NCI-H2107 treated with DMSO at 0.1 percent for 48 hours (cell line): ENCODE measurements around the gene GOSR1.
"Not testable (repeated sequence)": the region's sequence is repeated elsewhere in the genome, so short reads cannot be mapped to it uniquely, and the experiment has no call there.

Experiments
- DNase-seq: peaks from one replicate; lab custom pipeline; 2025; ENCODE audit not compliant: unreplicated experiment; lab: John Stamatoyannopoulos, UW

GOSR1 gene

DNA sequence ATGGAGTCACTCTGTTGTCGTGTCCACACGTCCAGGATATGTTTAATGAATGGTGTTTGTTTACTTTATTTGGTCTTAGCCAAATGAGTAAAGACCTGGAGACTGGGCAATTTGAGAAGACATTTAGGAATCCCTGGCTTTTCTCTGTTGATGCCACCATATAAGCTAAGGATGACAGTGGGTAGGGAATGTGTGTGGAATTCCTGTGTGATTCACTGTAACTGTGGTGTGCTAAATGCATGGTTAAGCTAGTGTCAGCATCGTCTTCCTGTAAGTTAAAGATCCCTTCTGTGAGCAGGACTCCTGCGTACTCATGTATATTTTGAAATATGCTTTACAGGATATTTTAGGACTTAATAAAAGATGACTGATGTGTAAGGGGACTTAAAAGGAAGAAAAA is 26.4 kb downstream of the GOSR1 start:
- no peak for DNase-seq

DNA sequence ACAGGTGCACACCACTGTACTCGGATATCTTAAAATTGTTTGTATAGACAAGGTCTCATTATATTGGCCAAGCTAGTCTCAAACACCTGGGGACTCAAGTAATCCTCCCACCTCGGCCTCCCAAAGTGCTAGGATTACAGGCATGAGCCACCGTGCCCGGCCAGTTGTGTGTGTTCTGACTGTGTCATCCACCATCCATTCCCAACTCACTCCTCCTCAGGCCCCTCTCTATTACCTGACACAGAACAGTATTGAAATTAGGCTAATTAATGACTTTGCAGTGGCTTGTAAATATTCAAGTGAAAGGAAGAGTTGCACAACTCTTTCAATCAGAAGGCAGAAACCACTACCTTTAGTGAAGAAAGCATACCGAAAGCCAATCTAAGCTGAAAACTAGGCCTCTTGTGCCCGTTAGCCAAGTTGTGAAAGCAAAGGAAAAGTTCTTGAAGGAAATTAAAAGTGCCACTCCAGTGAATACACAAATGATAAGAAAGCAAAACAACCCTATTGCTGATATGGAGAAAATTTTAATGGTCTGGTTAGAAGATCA is 28.7 kb downstream of the GOSR1 start:
- DNase-seq: no peak

DNA sequence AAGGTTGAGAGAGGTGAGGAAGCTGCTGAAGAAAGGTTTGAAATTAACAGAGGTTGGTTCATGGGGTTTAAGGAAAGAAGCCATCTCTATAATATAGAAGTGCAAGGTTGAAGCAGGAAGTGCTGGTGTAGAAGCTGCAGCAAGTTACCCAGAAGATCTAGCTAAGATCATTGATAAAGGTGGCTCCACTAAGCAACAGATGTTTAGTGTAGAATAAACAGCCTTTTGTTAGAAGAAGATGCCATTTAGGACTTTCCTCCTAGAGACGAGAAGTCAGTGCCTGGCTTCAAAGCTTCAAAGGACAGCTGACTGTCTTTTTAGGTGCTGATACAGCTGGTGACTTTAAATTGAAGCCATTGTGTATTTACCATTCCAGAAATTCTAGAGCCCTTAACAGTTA is 29.3 kb downstream of the GOSR1 start:
- no peak for DNase-seq

- no peak for DNase-seq
These were observed 36.1 kb downstream of the GOSR1 start for GRCh38 chr17:30513346-30513745.

DNA sequence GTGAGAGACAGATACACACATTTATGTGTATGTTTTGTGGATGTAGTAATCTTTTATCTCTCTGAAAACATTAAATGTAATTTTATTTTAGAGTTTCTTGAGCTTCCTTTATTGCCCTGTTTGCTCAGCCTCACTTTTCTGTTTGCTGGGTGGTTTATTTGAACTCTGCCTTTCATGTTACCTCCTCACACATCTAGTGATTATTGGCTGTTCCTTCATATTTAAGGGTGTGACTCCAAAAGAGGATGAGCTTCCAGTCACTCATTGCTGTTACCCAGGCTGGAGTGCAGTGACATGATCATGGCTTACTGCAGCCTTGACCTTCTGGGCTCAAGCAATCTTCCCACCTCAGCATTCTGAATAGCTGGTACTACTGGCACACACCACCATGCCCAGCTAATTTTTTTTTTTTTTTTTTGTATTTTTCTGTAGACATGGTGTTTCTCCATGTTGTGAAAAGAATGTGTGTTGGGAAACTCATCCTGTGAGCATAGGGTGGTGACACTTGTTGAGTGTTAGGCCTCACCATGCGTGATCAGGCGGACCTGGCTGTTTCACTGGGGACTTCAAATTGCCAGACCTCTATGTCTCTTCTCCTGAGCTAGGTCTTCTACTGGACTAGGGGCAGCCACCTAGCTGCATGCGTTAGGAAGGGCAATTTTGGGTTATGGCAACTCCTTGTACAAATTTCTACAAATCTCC is 37.8 kb downstream of the GOSR1 start:
- DNase-seq: no peak

DNA sequence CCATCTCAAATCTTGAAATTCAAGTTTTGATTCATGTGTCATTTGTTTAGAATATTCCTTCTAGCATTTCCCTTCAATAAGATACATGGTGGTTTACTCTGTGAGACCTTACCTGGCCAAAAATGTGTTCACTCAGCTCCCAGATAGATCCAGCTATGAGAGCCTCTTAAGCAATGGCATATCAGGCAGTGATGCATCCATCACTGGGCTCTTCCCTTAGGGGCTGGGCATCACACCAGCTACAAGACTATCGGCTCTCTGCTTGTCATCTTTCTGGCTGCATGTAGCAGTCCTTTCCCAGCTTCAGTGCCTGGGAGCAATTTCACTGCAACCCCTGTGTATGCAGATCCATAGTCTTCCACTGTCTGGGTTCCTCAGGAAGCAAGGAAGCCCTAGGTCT is 40.6 kb downstream of the GOSR1 start:
- no peak for DNase-seq

DNA sequence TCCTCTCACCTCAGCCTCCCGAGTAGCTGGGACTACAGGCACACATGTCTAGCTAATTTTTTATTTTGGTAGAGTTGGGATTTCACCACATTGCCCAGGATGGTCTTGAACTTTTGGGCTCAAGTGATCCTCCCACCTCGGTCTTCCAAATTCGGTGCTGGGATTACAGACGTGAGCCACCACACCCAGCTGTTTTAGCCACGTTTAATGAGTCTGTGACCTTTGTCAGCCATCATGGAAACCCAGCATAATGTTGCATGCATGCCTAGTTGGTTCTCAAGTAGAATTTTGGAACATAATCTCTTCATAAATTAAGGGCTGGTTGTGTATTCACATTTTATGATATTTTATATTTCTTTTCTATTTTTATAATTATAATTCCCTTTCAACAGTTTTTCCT is 42.0 kb downstream of the GOSR1 start:
- no peak for DNase-seq

DNA sequence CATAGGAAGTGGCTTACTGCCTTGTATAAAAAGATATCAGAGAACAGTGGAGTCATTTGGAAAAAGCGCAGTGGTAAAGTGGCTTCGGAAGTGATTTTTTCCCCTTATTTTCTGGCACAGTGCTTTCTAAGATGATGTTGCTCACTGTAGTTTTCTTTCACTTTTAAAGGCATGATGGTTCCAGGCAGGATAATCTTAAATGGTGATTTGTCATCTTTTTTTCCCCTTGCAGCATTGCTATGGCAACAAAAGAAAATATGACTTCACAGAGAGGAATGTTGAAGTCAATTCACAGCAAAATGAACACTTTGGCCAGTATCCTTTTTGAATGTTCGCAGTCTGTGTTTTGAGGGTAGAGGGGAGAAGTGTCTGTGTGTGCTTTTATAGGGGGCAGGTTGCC is 42.5 kb downstream of the GOSR1 start:
- no peak for DNase-seq

DNA sequence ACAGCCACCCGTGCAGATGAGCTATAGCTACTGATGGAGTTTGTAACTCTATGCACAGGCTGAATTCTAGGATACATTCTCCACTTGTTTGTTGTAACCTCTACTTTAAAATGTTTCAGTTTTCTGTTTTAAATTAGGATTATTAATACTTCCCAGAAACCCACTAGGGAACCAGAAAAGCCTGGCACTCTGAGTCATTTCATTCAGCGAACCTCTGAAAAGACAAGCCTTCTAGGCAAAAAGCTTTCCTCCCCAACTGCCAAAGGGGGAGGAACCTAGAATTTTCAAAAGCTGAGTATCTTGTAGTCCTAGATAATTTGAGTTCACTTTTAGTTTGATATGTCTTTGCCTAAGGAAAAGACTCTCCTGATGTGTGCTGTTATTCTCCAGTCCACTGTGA is 43.2 kb downstream of the GOSR1 start:
- no peak for DNase-seq

- no peak for DNase-seq
These were observed 43.7 kb downstream of the GOSR1 start for GRCh38 chr17:30520882-30521281.

DNA sequence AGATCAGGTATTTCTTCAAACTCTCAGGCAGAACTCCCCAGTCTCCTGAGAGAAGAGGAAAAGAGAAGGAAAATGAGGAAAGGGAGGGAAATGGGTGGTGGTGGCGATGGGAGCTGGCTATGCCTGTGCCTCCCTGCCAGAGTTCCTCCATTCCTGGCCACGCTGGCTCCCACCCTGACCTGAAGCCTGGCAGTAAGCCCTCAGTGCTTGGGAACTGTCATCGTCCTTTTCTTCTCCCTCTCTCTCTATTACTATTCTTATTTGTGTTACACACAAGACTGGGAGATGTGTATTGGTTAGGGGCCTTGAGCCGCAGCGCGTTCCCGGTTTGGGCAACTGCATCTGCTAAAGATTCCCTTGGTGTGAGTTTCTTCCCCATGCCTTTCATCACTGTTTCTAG is 44.6 kb downstream of the GOSR1 start:
- no peak for DNase-seq

- not testable (repeated sequence) for DNase-seq
These were observed 46.0 kb downstream of the GOSR1 start for GRCh38 chr17:30523236-30523635.

DNA sequence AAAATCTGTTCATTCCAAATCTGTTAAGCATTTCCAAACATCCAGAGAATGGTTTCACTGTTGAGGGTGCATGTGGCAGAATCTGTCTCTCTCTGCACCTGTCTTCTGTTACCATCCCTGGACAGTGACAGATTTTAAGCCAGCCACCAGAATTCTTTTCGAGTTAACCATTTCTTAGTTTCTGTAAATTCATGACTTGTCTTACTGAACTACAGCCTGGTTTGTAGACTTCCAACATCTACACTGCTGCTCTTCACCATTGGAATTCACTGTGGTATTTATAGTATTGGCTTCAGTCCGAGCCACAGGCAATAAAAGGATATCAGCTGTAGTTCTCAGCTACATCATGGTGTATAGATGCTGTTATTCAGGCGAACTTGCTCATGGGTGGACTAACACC is 47.6 kb downstream of the GOSR1 start:
- no peak for DNase-seq

GRCh38 chr17:30526401-30526800 is 49.2 kb downstream of the GOSR1 start:
- DNase-seq: no peak

DNA sequence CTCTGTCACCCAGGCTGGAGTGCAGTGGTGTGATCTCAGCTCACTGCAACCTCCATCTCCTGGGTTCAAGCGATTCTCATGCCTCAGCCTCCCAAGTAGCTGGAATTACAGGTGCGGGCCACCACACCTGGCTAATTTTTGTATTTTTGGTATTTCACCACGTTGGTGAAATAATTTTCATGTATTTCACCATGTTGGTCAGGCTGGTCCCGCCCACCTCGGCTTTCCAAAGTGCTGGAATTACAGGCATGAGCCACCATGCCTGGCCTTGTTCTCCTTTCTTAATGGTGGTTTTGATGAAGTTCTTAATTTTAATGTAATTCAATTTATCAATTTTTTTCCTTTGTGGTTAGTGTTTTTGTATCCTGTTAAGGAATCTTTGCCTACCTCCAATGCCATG is 51.5 kb downstream of the GOSR1 start:
- DNase-seq: not testable (repeated sequence)

GRCh38 chr17:30530346-30531025 is 53.3 kb downstream of the GOSR1 start:
- no peak for DNase-seq

DNA sequence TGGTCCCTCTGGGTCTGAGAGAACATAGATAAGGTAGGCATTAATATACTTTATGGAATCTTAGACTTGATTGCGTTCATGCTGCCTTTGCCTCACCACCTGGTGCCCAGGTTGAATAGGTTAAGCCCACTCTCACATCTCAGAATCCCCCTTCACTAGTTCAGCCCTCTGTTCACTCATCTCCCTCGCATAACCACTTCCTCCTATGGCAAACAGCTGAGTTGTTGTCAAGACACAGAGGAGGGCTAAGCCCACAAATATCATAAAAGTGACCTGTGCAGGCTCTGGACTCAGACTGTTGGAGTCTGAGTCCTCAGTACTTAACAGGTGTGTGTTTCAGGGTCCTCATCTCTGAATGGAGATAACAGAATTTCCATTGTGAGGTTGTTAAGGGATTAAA is 55.7 kb downstream of the GOSR1 start:
- DNase-seq: no peak

DNA sequence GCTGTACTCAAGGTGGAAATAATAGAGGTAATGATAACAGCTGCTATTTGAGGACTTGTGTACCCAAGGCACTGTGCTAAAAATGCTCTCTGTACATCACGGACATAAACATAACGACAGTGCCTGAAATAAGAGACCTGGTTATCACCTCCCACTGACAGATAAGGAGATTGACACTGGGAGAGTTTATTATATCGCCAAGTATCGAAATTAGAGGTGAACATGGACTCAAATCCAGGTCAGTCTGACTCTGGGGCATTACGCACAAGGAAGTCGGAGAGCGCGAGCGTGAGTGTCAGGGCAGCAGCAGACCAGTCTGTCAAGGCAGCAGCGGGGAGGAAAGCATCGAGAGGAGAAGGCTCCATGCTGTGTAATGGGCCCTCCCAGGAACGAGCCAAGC is 57.1 kb downstream of the GOSR1 start:
- DNase-seq: no peak

DNA sequence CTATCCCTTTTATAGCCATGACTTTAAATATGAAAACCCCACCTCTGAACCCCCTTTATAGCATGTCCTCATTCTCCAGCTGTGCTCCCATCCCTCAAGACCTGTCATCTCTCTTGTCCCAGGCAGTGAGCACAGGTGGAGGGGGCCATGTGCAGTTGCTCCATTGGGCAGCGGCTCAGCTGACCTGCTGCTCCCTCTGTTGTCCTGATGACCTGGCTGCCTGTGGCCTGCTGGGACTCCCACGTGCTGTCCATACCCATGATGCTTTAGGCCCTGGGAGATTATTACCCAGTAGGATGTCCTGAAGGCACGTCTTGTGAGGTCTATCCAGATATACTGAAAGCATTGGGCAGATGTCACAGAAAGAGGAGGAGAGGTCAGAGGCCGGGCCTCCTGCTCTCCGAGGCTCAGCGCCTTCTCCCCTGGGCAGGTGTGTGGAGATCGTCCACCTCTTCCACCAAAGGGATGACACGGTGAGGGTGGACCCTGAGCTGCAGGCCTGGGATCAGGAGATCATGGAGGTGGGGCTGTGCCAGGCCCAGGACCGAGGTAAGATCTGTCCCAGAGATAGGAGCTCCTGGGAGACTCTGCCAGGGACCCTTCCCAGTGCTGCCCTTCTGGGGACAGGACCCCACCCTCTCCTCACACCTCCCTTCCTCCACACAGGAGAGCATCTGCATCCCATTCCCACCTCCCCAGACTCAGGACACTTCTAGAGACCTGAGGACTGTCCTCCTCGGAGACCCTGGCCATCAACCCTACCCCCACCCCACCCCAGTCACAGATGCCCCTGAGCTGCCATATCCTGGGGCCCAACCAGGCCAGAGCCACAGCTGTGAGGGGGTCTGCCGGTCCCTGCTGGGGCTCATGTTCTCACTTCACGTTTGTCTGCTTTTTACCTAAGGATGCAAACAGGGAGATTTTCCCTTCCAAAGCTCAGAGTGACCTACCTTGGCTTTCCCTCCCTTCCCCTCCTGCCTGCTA is 58.0 kb downstream of the GOSR1 start:
- DNase-seq: no peak

- DNase-seq: not testable (repeated sequence)
These were observed 59.6 kb downstream of the GOSR1 start for GRCh38 chr17:30536846-30537245.

DNA sequence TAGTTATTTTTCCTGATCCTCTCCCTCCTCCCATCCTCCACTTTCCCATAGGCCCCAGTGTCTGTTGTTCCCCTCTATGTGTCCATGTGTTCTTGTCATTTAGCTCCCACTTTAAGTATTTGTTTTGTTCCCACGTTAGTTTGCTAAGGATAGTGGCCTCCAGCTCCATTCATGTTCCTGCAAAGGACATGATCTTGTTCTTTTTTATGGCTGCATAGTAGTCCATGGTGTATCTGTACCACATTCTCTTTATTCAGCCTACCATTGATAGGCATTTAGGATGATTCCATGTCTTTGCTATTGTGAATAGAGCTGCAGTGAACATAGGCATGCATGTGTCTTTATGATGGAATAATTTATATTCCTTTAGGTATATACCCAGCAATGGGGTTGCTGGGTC is 60.5 kb downstream of the GOSR1 start:
- not testable (repeated sequence) for DNase-seq
